Stimulated activated CD8-positive, alpha-beta memory T cell treated with anti-CD3 and anti-CD28 coated beads, Interleukin-12 subunit alpha, Interleukin-12 subunit beta, amount 100 ng/mL, for 24 hours (primary cell): ENCODE measurements around the gene ZNF57.
"Not testable (repeated sequence)": the region's sequence is repeated elsewhere in the genome, so short reads cannot be mapped to it uniquely, and the experiment has no call there.

ENCODE experiments used
- DNase-seq: peaks from one replicate; pipeline ENCODE4 v3.0.0-alpha.2; 2020; ENCODE audit errors: extremely low read depth

Gene ZNF57

DNA sequence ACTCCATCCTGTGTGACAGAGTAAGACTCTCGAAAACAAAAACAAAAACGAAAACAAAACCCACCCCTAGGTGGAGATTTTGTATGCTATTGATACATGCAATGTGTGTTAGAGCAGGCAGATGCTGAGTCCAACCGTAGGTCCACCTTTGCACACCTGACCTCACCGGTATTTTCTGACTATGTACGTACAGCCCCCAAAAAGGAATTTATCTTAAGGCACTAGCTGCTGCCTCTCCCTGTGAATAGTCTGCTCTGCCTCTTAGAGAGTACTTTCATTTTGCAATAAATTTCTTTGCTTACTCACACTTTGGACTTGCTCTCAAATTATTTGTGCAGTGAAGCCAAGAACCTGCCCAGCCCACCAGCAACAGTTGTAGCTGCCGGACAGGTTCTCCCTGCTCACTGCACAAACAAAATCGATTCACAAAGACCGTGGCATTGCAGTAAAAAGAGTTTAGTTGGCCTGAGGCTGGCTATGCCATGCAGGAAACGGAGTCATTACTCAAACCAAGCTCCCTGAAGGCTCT lies 52.3 kb downstream of the ZNF57 start:
- no peak for DNase-seq

DNA sequence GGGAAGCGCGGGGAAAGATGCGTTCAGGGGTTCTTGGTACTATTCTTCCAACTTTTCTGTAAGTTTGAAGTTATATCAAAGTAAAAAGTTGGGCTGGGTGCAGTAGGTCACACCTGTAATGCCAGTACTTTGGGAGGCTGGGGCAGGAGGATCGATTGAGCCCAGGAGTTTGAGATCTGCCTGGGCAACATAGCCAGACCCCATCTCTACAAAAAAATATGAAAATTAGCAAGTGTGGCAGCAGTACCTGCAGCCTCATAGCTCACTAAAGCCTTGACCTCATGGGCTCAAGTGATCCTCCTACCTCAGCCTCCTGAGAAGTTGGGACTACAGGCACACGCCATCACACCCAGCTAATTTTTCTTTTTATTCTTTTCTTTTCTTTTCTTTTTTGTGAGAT lies 56.4 kb downstream of the ZNF57 start:
- no peak for DNase-seq

DNA sequence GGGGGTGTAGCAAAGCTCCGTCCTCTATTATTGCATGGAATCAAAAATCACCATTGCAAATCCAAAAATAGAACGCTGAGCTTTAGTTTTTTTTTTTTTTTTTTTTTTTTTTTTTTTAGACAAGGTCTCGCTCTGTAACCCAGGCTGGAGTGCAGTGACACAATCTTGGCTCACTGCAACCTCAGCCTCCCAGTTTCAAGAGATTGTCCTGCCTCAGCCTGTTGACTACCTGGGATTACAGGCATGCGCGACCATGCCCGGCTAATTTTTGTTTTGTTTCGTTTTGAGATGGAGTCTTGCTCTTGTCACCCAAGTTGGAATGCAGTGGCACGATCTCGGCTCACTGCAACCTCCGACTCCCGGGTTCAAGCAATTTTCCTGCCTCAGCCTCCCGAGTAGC lies 59.4 kb downstream of the ZNF57 start:
- DNase-seq, result no peak

DNA sequence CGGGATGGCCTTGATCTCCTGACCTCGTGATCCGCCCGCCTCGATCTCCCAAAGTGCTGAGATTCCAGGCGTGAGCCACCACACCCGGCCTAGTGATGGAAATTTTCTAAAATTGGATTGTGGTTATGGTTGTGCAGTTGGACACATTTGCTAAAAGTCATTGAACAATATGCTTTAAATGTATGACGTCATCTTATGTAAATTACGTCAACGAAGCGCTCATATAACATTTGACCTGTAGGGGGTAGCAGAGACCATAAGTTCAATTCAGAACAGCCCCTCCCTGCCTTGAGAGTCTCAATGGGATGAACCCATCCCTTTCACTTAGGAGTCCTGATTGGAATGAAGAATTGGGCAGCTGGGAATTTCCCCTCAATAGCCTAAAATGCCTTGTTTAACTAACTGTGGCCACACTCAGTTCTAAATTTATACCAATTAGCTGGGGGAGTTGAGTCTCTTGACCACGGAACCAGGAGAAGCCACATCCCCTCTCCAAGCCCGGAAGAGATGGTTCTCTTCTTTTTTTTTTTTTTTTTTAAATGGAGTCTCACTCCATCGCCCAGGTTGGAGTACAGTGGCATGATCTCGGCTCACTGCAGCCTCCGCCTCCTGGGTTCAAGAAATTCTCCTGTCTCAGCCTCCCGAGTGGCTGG lies 61.4 kb downstream of the ZNF57 start:
- no peak for DNase-seq

DNA sequence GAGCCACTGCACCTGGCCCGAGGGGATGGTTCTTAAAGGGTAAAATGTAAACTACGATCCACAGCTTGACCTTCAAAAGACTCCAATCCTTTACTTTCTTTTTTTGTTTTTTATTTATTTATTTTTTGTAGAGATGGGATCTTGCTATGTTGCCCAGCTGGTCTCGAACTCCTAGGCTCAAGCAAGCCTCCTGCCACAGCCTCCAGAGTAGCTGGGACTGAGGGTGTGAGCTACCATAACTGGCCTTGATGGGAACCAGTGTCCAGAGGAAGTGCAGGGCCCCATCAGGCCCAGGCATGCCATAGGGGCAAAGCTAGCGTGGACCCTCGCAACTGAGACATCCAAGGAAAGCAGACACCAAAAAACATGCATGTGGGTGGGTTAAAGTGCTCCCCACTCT lies 62.4 kb downstream of the ZNF57 start:
- no peak for DNase-seq

DNA sequence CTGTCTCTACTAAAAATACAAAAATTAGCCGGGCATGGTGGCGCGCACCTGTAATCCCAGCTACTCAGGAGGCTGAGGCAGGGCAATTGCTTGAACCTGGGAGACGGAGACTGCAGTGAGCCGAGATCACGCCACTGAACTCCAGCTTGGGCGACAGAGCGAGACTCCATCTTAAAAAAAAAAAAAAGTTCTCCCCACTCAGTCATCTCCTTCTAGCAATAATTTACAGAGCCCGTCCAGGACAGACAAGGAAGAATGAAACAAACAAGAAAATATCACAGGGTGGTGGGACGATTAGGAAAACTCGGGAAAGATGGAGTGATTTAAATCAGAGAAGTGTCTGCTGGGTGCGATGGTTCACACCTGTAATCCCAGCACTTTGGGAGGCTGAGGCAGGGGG lies 62.9 kb downstream of the ZNF57 start:
- not testable (repeated sequence) for DNase-seq

DNA sequence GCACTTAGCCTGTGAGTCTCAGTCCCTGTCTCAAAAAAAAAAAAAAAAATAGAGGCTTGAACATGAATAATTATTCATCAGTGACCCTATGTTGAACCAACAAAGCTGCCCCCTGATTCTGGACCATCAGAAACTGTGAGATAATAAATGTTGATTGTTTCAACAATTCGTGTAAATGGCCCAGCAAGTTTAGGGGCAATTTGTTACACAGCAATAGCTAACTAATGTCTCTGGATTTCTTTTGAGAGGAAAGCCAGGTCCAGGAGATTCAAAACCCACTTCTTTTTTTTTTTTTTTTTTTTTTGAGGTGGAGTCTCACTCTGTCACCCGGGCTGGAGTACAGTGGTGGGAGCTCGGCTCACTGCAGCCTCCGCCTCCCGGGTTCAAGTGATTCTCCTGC lies 64.1 kb downstream of the ZNF57 start:
- no peak for DNase-seq

DNA sequence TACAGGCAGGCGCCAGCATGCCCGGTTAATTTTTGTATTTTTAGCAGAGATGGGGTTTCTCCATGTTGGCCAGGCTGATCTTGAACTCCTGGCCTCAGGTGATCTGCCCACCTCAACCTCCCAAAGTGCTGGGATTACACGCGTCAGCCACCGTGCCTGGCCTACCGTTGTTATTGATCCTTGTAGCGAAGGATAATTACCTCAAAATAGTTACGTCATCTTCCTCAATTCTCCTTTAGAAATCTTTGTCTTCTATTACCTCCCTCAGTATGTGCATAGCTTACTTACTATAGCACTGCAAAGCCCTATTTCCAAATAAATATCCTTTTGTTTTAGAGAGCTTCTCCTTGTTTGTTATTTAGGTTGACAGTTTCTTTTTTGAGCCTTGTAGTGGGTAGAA lies 67.2 kb downstream of the ZNF57 start:
- DNase-seq, result no peak
